Body of pancreas (tissue), 4 donors: ENCODE data around the gene FOSB. TPM values are rescaled to one million over a fixed set of nuclear protein-coding genes. Genes with fewer than 3 reads are reported as not detected.

Experiments
- ATAC-seq: fragments of 150-250 bp; one replicate; pipeline ENCODE4 v1.9.1; 2016
- DNase-seq, 4 donors: peaks; one replicate each; pipeline ENCODE4 v3.0.0-alpha.2; 2019
- H3K27ac ChIP-seq, 4 donors: fragments of 200-600 bp; sonication (generic); 1 replicate in 3 of 4; 2 replicates in 1 of 4; pipeline versions ENCODE4 v1.5.1 to v1.6.1; 2016 to 2019; ENCODE audit warnings: mild to moderate bottlenecking in 1 of 4, mixed read lengths in 1 of 4, moderate library complexity in 1 of 4
- H3K27me3 ChIP-seq, 2 donors: fragments of 200-600 bp; sonication (generic); one replicate each; pipeline ENCODE4 v1.6.0; 2016; ENCODE audit warnings: mild to moderate bottlenecking in 1 of 2
- H3K36me3 ChIP-seq, 2 donors: fragments of 200-600 bp; sonication (generic); replicated peaks in 1 of 2; 2 replicates each; pipeline ENCODE4 v1.5.1; 2016; ENCODE audit warnings: low read depth in 2 of 2; ENCODE audit not compliant: insufficient read depth in 1 of 2
- H3K4me1 ChIP-seq: fragments of 200-600 bp; sonication (generic); one replicate; pipeline ENCODE4 v1.6.0; 2016
- H3K4me3 ChIP-seq, 2 donors: fragments of 200-600 bp; sonication (generic); 1 replicate in 1 of 2; 2 replicates in 1 of 2; pipeline ENCODE4 v1.5.1; 2016 to 2019
- H3K9me3 ChIP-seq, 3 donors: fragments of 200-600 bp; sonication (generic); 1 replicate in 2 of 3; 2 replicates in 1 of 3; pipeline ENCODE4 v1.5.1; 2016
- CTCF ChIP-seq, 7 experiments: fragments of 450-650 bp in 4 of 7; fragments of 200-600 bp in 3 of 7; sonication (generic) in 3 of 7; IDR thresholded peaks; one replicate each; pipeline ENCODE4 v1.5.1; 2016 to 2019; ENCODE audit warnings: antibody characterized with exemption in 7 of 7
- POLR2A ChIP-seq, 3 donors: fragments of 450-650 bp; IDR thresholded peaks; one replicate each; pipeline ENCODE4 v1.6.1; 2016; ENCODE audit warnings: antibody characterized with exemption in 3 of 3, mild to moderate bottlenecking in 2 of 3
- WGBS, 2 donors: methylation state at CpG; one replicate each; pipeline ENCODE4 v1.1.5; 2017; 5-methylcytosine and 5-hydroxymethylcytosine counted together
- intact Hi-C: fragments of 100-400 bp; cut with DNase I; formaldehyde crosslinking; loops from one replicate; pipeline ENCODE4 v1.15.1; 2023
- total RNA-seq, 2 donors: library from RNA; depleted of rRNA; stranded (reverse); fragments of >200 nt; gene quantifications; one replicate each; pipeline ENCODE4 v1.1.0, GENCODE V29; 2016

Gene FOSB
- total RNA-seq, 2 donors from 2014 or later, result 4.2 to 84.7 TPM

GRCh38 chr19:45446295-45446694 is 21.5 kb upstream of the FOSB start:
- 71 to 79% methylated on average over 6 of the region's 6 CpGs for WGBS, 2 donors
- no peak overlapping the region for H3K27ac ChIP-seq
- H3K4me3 ChIP-seq, result no peak overlapping the region
- no peaks in the 10 kb centered on the region for H3K9me3 ChIP-seq
- intact Hi-C loops, result no loop called here
- TF ChIP-seq POLR2A (IDR thresholded peaks at IDR 0.05), result no peak
- TF ChIP-seq CTCF (IDR thresholded peaks at IDR 0.05), result peak in 5 of 7 experiments; percentile 13 to 37 (median 32)
- no peaks in the 10 kb centered on the region for H3K27me3 ChIP-seq
- no peak for ATAC-seq
- H3K36me3 ChIP-seq, result no peaks in the 10 kb centered on the region
- peaks cover 34% of the 10 kb centered on the region for H3K4me1 ChIP-seq
- DNase-seq, result no peak

- WGBS, 2 donors, result 86% methylated on average over 7 of the region's 7 CpGs
- intact Hi-C loops, result no loop called here
- no peak overlapping the region for H3K4me3 ChIP-seq
- H3K27me3 ChIP-seq, result no peaks in the 10 kb centered on the region
- no peaks in the 10 kb centered on the region for H3K9me3 ChIP-seq
- peaks cover 40% of the 10 kb centered on the region for H3K4me1 ChIP-seq
- no peak overlapping the region for H3K27ac ChIP-seq
- ATAC-seq (no peak), DNase-seq (no peak)
- TF ChIP-seq POLR2A (IDR thresholded peaks at IDR 0.05) (no peak), CTCF (IDR thresholded peaks at IDR 0.05) (no peak)
- H3K36me3 ChIP-seq, result no peaks in the 10 kb centered on the region
Observed at GRCh38 chr19:45446944-45447343, 20.9 kb upstream of the FOSB start.

- WGBS, 2 donors, result 72 to 77% methylated on average over 3 of the region's 3 CpGs
Observed at GRCh38 chr19:45448425-45448756, 19.4 kb upstream of the FOSB start.

GRCh38 chr19:45448887-45449299 is 18.9 kb upstream of the FOSB start:
- H3K4me1 ChIP-seq, result peaks cover 28% of the 10 kb centered on the region
- intact Hi-C loops, result no loop called here
- H3K4me3 ChIP-seq, result no peak overlapping the region
- no peaks in the 10 kb centered on the region for H3K36me3 ChIP-seq
- H3K9me3 ChIP-seq, result no peaks in the 10 kb centered on the region
- DNase-seq (no peak), ATAC-seq (no peak)
- no peaks in the 10 kb centered on the region for H3K27me3 ChIP-seq
- no peak for TF ChIP-seq CTCF (IDR thresholded peaks at IDR 0.05)
- no peak for TF ChIP-seq POLR2A (IDR thresholded peaks at IDR 0.05)
- 64 to 68% methylated on average over 7 of the region's 7 CpGs for WGBS, 2 donors
- no peak overlapping the region for H3K27ac ChIP-seq

More at GRCh38 chr19:45448425-45448756, 19.4 kb upstream of the FOSB start:
- TF ChIP-seq POLR2A (IDR thresholded peaks at IDR 0.05), result no peak
- TF ChIP-seq CTCF (IDR thresholded peaks at IDR 0.05), result no peak
- H3K9me3 ChIP-seq, result no peaks in the 10 kb centered on the region
- no peaks in the 10 kb centered on the region for H3K36me3 ChIP-seq
- no peak overlapping the region for H3K27ac ChIP-seq
- H3K27me3 ChIP-seq, result no peaks in the 10 kb centered on the region
- H3K4me1 ChIP-seq, result peaks cover 31% of the 10 kb centered on the region
- ATAC-seq, result no peak
- intact Hi-C loops, result no loop called here
- DNase-seq, result no peak
- no peak overlapping the region for H3K4me3 ChIP-seq

GRCh38 chr19:45450012-45450333 is 17.8 kb upstream of the FOSB start:
- TF ChIP-seq POLR2A (IDR thresholded peaks at IDR 0.05) (no peak), CTCF (IDR thresholded peaks at IDR 0.05) (no peak)
- ATAC-seq (peak; percentile 6), DNase-seq (no peak)
- WGBS, 2 donors, result 25 to 32% methylated on average over 5 of the region's 5 CpGs
- Histone ChIP-seq H3K27me3 (no peaks in the 10 kb centered on the region), H3K4me3 (peak overlapping the region in 1 of 2 donors; percentile 25), H3K36me3 (no peaks in the 10 kb centered on the region), H3K27ac (peak overlapping the region; percentile 59 to 92 (median 83)), H3K4me1 (peaks cover 28% of the 10 kb centered on the region), H3K9me3 (no peaks in the 10 kb centered on the region)
- intact Hi-C loops, result no loop called here
